ENCODE measurements around the gene HNRNPA3. TPM values are rescaled to one million over a fixed set of nuclear protein-coding genes. Genes with fewer than 3 reads are reported as not detected.

HNRNPA3 gene
- total RNA-seq, 1 donor from 2014 or later = 136 TPM

DNA sequence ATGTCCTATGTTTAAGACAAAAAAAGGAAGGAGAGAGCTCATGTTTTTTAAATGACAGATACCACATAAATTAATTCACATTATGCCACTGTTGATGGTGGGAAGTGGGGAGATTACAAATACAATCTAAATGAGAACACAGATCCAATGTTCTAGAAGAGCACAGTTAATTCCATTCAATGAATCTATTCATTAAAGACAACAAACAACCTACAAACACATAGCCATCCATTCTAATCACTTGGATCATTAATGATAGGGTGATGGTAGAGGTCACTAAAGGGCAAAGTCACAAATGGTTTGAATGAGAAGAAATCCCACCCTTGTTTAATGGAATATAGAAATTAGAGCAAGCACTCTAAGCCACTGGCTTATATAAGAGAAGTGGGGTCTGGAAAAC is 21.7 kb downstream of the HNRNPA3 start:
- TF ChIP-seq, protein P1, sequence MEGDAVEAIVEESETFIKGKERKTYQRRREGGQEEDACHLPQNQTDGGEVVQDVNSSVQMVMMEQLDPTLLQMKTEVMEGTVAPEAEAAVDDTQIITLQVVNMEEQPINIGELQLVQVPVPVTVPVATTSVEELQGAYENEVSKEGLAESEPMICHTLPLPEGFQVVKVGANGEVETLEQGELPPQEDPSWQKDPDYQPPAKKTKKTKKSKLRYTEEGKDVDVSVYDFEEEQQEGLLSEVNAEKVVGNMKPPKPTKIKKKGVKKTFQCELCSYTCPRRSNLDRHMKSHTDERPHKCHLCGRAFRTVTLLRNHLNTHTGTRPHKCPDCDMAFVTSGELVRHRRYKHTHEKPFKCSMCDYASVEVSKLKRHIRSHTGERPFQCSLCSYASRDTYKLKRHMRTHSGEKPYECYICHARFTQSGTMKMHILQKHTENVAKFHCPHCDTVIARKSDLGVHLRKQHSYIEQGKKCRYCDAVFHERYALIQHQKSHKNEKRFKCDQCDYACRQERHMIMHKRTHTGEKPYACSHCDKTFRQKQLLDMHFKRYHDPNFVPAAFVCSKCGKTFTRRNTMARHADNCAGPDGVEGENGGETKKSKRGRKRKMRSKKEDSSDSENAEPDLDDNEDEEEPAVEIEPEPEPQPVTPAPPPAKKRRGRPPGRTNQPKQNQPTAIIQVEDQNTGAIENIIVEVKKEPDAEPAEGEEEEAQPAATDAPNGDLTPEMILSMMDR (IDR thresholded peaks at IDR 0.05) = no peak
- peak overlapping the region; percentile 23 for H3K27ac Mint-ChIP-seq (ENCODE audit: unreplicated experiment)
- H3K9me3 Mint-ChIP-seq (ENCODE audit: unreplicated experiment) = no peaks in the 10 kb centered on the region

DNA sequence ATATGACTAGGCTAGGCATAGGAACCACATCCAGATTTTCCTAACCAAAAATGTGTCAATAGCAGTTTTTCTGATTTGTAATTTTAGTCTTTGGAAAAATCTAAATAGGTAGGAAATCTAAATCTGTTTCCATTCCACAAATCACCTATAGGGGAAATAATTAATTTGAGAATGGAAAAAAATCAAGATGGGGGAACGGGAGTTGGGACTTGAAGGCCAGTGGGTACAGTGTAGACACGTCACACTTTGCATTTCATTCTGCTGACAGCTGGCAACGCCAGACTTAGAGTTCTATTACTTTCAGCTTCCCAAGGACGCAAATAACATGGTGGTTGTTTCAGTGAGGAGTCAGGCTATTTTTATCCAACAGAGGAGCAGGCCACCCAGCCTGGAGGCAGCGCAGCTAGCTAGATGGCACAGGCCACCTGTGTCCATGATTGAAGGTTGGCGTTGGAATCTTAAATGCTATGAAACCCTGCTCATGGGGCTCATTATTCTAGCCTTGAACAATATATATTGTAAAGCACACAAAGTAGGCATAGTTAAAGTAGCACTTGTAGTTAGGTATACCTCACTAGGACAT is 23.4 kb downstream of the HNRNPA3 start:
- no peaks in the 10 kb centered on the region for H3K27me3 Mint-ChIP-seq (ENCODE audit: unreplicated experiment)
- no peak for DNase-seq (ENCODE audit: extremely low spot score, unreplicated experiment)
- no peak overlapping the region for H3K4me3 Mint-ChIP-seq (ENCODE audit: unreplicated experiment)
- TF ChIP-seq, protein P1 (IDR thresholded peaks at IDR 0.05) = no peak
- H3K4me1 Mint-ChIP-seq (ENCODE audit: unreplicated experiment) = peaks cover 47% of the 10 kb centered on the region
- H3K36me3 Mint-ChIP-seq (ENCODE audit: unreplicated experiment) = peaks cover 39% of the 10 kb centered on the region
- no peaks in the 10 kb centered on the region for H3K9me3 Mint-ChIP-seq (ENCODE audit: unreplicated experiment)
- H3K27ac Mint-ChIP-seq (ENCODE audit: unreplicated experiment) = peak overlapping the region; percentile 11

More for the DNA sequence above, 21.7 kb downstream of the HNRNPA3 start:
- Mint-ChIP-seq H3K36me3 (ENCODE audit: unreplicated experiment) (peaks cover 47% of the 10 kb centered on the region), H3K4me1 (ENCODE audit: unreplicated experiment) (peaks cover 30% of the 10 kb centered on the region), H3K4me3 (ENCODE audit: unreplicated experiment) (no peak overlapping the region), H3K27me3 (ENCODE audit: unreplicated experiment) (no peaks in the 10 kb centered on the region)
- DNase-seq (ENCODE audit: extremely low spot score, unreplicated experiment) = no peak

DNA sequence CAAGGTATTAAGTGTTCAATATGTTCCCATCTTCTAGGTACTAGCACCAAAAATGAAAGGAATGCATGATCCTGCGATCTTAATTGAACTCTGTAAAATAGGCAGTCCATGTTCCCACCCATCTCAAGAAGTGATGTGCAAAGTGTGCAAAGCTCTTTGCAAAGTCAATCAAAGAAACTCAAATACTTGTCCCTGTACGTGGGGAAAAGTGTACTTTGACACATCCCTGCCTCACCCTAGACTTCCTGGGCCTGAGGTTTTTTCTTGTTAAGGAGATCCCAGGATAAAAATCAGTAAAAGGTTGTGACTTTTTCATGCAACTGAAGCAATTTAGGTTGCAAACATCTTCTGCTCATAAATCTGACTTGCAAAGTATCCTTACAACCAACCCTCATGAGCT is 25.3 kb downstream of the HNRNPA3 start:
- H3K4me3 Mint-ChIP-seq (ENCODE audit: unreplicated experiment) = no peak overlapping the region
- DNase-seq (ENCODE audit: extremely low spot score, unreplicated experiment) = no peak
- H3K27me3 Mint-ChIP-seq (ENCODE audit: unreplicated experiment) = no peaks in the 10 kb centered on the region
- no peaks in the 10 kb centered on the region for H3K9me3 Mint-ChIP-seq (ENCODE audit: unreplicated experiment)
- H3K4me1 Mint-ChIP-seq (ENCODE audit: unreplicated experiment) = peaks cover 67% of the 10 kb centered on the region
- H3K27ac Mint-ChIP-seq (ENCODE audit: unreplicated experiment) = peak overlapping the region; percentile 97
- TF ChIP-seq, protein P1 (IDR thresholded peaks at IDR 0.05) = no peak
- H3K36me3 Mint-ChIP-seq (ENCODE audit: unreplicated experiment) = peaks cover 22% of the 10 kb centered on the region

DNA sequence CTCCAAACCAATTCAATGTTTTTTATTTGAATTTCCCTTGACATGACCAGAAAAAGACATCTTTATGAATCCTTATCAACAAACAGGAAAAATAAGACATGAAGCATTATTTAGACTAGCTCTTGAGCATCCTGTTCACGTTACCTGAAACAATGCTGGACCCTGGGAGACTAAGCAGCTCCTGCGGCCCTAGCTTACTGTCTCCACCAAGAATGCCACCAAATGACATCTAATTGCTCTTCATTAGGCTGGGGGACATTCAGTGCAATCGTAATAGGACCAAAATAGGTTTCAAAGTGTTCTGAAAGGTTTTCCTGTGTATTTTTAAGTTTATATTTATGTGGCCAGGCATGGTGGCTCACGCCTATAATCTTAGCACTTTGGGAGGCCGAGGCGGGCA is 26.5 kb downstream of the HNRNPA3 start:
- no peaks in the 10 kb centered on the region for H3K9me3 Mint-ChIP-seq (ENCODE audit: unreplicated experiment)
- no peaks in the 10 kb centered on the region for H3K27me3 Mint-ChIP-seq (ENCODE audit: unreplicated experiment)
- peak overlapping the region; percentile 35 for H3K4me3 Mint-ChIP-seq (ENCODE audit: unreplicated experiment)
- TF ChIP-seq, protein P1 (IDR thresholded peaks at IDR 0.05) = no peak
- peak overlapping the region; percentile 97 for H3K27ac Mint-ChIP-seq (ENCODE audit: unreplicated experiment)
- H3K4me1 Mint-ChIP-seq (ENCODE audit: unreplicated experiment) = peaks cover 75% of the 10 kb centered on the region
- no peak for DNase-seq (ENCODE audit: extremely low spot score, unreplicated experiment)
- peaks cover 13% of the 10 kb centered on the region for H3K36me3 Mint-ChIP-seq (ENCODE audit: unreplicated experiment)

DNA sequence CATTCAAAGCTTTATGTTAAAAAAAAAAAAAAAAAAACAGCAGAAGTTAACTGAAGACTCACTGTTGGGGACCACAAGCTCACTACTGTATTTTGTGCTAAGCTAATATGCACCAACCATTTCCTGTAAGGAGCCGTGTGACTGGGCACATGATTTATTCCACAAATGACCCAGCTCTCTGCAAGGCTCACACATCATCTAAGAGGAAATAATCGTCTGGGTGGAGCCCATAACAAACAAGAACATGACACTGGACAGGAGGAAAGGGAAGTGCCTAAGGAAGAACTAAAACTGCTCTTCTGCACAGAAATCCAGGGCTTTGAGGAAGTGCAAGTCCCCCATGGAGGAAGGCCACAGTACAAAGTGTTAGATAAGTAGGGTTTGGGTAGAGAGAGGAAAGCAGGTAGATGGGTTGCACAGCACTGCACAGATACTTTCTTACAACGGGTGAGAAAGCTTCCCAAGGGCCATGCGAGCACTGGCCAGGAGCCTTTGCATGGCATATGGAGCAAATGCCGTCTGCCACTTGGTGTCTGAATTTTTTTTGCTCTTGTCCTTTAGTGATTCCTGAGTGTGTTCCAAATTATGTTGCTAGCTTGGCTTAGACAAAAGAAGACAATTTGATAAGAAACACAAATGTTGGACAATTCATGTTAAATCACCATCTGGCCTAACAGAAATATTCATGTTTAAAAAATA is 27.5 kb downstream of the HNRNPA3 start:
- Mint-ChIP-seq H3K4me3 (ENCODE audit: unreplicated experiment) (peak overlapping the region; percentile 56), H3K27ac (ENCODE audit: unreplicated experiment) (peak overlapping the region; percentile 97), H3K4me1 (ENCODE audit: unreplicated experiment) (peaks cover 83% of the 10 kb centered on the region), H3K9me3 (ENCODE audit: unreplicated experiment) (no peaks in the 10 kb centered on the region), H3K36me3 (ENCODE audit: unreplicated experiment) (peaks cover 10% of the 10 kb centered on the region), H3K27me3 (ENCODE audit: unreplicated experiment) (no peaks in the 10 kb centered on the region)
- DNase-seq (ENCODE audit: extremely low spot score, unreplicated experiment) = no peak
- TF ChIP-seq, protein P1 (IDR thresholded peaks at IDR 0.05) = no peak
